GM18511 (cell line): ENCODE data around the gene STRN4.
"Not testable (repeated sequence)": the region's sequence is repeated elsewhere in the genome, so short reads cannot be mapped to it uniquely, and the experiment has no call there.

Experiments
- ATAC-seq: cut with Tn5 transposase; IDR thresholded peaks from one replicate; pipeline ENCODE4 v1.9.1; 2021; ENCODE audit warnings: mild to moderate bottlenecking, moderate library complexity; ENCODE audit not compliant: unreplicated experiment

The STRN4 gene

DNA sequence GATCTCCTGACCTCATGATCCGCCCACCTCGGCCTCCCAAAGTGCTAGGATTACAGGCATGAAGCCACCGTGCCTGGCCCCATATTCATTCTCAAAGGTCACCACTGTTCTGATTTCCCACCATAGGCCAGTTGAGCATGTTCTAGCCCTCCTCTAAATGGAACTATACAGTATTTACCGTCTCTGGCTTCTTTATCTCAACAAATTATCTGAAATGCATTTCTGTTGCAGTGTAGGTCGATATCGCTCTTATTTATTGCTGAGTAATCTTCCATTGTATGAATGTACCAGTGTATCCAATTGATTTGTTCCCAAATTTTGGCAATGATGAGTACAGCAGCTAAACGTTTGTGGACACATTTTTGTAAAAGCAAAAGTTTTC is 26.8 kb upstream of the STRN4 start:
- ATAC-seq, result no peak

DNA sequence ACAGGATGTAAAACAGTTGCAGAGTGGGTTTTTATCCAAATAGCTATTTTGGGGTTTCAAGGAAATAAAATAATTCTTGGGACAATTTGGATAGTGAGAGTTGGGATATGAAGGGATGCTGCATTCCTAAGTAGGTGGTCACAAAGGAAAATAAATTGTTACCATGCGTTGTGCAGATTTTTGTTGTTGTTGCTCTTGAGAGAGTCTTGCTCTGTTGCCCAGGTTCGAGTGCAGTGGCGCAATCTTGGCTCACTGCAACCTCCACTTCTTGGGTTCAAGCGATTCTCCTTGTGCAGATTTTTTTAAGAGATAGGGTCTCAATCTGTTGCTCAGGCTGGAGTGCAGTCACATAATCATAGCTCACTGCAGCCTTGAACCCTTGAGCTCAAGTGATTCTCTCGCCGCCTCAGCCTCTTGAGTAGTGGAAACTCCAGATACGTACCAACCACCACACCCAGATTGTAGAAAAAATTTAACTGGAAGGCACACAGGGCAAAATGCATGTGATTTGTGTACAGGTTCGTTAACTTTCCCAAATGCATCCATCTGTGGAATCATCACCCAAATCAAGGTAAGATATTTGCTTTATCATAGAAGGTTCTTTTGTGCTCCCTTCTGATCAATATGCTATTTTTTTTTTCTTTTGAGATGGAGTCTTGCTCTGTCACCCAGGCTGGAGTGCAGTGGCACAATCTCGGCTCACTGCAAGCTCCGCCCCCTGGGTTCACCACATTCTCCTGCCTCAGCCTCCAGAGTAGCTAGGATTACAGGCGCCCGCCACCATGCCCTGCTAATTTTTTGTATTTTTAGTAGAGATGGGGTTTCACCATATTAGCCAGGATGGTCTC is 26.1 kb upstream of the STRN4 start:
- no peak for ATAC-seq

DNA sequence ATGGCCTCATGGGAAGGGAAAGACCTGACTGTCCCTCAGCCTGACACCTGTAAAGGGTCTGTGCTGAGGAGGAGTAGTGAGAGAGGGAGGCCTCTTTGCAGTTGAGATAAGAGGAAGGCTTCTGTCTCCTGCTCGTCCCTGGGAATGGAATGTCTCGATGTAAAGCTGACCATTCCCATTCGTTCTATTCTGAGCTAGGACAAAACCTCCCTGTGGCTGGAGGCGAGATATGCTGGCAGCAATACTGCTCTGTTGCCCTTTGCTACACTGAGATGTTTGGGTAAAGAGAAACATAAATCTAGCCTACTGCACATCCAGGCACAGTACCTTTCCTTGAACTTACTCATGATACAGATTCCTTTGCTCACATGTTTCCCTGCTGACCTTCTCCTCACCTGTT is 22.5 kb upstream of the STRN4 start:
- ATAC-seq, result not testable (repeated sequence)

DNA sequence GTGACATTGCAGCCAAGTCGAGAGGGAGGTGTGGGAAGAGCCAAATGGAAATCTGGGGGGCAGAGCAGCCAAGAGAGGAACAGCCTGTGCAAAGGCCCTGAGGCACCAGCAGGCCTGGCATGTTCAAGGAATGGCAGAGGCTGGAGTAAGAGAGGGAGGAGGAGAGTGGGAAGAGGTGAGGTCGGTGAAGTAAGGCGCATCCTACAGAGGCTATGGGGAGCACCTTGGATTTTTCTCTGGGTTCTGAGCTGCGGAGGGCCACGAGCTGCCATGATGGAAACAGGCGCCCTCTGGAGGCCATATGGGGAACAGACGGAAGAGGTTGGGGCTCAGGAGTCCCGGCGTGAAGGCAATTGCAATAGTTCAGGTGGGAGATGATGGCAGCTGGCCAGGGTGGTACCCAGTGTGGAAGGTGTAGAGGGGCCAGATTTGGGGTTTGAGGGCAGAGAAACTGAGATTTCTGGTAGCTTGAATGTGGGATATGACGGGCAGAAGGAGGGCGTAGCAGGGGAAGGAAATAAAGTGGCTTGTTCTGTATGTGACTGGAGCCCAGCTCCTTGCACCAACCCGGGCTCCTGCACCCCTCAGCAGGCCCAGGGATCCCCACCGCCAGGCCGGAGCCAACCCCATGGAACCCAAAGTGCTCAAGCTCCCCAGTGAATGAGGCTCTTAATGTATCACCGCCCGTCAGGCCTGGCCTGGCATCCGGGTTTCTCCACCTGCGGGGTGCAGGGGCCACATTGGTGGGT is 20.5 kb upstream of the STRN4 start:
- no peak for ATAC-seq

DNA sequence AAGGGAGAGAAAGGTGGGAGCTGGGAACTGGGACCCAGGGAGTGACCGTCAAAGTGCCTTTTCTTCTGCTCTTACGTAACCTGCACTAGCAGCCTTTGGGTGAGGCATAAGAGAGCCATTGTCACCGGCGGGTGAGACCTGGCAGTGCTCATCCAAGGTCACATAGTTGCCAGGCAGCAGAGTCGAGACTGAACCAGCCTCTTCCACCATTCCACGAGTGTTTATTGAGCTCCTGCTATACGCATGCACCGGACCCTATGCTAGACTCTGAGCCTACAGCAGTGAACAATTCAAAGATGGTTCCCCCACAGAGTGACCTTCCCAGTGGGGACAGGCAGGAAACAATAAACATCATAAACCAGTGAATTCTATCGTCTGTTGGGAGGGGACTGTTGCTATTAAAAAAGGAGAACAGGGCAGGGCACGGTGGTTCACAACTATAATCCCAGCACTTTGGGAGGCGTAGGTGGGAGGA is 18.6 kb upstream of the STRN4 start:
- ATAC-seq, result no peak

DNA sequence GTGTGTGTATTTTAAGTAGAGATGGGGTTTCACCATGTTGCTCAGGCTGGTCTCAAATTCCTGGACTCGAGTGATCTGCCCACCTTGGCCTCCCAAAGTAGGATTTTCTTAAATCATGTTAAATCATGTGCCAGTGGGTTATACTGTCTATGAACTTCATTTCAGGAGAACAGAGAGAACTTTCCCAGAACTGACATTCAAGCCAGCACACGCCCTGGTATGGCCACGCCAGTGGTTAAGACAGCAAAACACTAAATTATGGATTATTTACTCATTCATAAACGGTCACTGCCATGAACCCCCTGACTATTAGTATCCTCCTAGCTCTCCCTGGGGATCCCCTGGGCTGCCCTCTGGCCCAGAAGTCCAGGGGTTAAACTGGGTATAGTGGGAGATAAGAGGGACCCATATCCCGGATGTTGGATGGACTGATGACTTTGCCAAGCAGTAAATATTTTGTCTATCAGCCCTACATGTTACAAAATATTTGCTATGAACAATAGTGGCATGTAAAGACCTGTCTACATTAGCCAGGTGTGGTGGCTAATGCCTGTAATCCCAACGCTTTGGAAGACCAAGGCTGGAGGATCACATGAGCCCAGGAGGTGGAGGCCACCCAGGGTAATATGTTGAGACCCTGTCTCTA is 16.1 kb upstream of the STRN4 start:
- ATAC-seq, result no peak

DNA sequence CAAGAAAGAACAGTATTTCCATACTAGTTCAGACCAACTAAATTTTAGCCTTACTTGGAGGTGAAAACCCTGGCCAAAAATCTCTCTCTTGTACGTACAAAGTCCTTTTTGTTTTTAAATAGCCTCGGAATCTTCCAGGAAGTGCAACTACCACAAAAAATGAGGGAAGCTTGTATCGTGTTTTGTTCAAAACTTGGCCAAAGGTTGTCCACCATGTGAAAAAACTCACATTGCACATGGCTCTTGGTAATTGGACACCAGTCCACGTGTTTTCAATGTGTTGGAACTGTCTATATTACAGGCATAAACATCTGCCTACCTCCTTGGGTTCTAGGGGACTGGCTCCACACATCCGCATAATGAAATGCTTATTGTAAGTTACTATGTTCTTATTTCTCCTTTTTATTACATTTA is 15.2 kb upstream of the STRN4 start:
- no peak for ATAC-seq

DNA sequence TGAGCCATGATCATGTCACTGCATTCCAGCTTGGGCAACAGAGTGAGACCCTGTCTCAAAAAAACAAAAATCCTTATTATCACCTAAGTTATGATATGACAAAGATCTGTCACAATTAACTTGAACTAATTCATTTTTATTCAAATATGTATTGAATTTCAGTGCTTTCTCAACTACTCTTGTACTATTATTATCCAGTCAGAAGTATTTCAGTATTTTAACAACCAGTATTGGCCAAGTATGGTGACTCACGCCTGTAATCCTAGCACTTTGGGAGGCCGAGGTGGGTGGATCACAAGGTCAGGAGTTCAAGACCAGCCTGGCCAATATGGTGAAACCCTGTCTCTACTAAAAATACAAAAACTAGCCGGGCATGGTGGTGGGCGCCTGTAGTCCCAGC is 14.6 kb upstream of the STRN4 start:
- not testable (repeated sequence) for ATAC-seq

DNA sequence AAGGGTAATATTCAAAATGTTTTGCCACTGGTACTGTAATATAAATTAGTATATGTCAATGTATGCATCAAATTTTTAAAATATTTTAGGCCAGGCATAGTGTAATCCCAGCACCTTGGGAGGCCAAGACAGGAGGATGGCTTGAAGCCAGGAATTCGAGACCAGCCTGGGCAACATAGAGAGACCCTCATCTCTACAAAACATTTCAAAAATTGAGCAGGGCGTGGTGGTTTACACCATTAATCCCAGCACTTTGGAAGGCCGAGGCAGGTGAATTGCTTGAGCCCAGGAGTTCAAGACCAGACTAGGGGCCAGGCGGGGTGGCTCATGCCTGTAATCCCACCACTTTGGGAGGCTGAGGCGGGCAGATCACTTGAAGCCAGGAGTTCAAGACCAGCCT is 14.1 kb upstream of the STRN4 start:
- no peak for ATAC-seq

DNA sequence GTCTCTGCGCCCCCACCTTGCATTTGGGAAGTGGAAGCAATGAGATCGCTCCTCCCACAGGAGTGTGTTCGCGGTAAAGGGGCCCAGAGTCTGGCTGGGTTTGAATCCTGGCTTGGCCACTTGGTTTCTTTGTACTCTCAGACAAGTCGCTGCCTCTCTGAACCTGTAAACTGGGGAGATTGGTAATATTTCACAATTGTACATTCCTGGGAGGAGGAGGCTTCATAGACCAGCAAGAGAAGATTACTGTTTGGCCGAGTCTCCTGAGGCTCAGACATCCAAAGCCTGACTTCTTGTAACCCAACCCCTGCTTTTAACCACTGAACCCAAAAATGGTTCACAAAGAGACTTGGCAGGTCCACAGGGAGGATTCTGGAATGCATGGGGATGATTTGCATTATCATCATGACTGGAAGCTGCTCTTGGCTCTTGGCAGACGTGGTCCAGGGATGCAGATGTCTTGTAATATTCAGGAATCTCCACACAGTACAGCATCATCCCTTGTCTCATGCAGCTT is 13.6 kb upstream of the STRN4 start:
- ATAC-seq, result no peak

DNA sequence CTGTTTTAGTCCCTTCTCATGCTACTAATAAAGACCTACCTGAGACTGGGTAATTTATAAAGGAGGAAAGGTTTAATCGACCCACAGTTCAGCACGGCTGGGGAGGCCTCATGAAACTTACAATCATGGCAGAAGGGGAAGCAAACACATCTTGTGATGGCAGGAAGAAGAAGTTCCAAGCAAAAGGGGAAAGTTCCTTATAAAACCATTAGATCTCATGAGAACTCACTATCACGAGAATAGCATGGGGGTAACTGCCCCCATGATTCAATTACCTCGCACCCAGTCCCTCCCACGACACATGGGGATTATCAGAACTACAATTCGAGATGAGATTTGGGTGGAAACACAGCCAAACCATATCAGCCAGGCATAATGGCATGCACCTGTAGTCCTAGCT is 13.0 kb upstream of the STRN4 start:
- no peak for ATAC-seq

DNA sequence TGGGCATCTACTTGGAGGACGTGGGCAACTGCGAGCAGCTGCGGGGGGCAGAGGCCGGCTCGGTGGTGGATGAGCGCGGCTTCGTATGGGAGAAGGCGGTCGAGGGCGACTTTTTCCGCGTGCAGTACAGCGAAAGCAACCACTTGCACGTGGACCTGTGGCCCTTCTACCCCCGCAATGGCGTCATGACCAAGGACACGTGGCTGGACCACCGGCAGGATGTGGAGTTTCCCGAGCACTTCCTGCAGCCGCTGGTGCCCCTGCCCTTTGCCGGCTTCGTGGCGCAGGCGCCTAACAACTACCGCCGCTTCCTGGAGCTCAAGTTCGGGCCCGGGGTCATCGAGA is 10.3 kb upstream of the STRN4 start:
- no peak for ATAC-seq

DNA sequence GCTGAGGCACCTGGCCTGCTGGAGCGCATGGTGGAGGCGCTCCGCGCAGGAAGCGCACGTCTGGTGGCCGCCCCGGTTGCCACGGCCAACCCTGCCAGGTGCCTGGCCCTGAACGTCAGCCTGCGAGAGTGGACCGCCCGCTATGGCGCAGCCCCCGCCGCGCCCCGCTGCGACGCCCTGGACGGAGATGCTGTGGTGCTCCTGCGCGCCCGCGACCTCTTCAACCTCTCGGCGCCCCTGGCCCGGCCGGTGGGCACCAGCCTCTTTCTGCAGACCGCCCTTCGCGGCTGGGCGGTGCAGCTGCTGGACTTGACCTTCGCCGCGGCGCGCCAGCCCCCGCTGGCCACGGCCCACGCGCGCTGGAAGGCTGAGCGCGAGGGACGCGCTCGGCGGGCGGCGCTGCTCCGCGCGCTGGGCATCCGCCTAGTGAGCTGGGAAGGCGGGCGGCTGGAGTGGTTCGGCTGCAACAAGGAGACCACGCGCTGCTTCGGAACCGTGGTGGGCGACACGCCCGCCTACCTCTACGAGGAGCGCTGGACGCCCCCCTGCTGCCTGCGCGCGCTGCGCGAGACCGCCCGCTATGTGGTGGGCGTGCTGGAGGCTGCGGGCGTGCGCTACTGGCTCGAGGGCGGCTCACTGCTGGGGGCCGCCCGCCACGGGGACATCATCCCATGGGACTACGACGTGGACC is 9.7 kb upstream of the STRN4 start:
- ATAC-seq, result no peak

DNA sequence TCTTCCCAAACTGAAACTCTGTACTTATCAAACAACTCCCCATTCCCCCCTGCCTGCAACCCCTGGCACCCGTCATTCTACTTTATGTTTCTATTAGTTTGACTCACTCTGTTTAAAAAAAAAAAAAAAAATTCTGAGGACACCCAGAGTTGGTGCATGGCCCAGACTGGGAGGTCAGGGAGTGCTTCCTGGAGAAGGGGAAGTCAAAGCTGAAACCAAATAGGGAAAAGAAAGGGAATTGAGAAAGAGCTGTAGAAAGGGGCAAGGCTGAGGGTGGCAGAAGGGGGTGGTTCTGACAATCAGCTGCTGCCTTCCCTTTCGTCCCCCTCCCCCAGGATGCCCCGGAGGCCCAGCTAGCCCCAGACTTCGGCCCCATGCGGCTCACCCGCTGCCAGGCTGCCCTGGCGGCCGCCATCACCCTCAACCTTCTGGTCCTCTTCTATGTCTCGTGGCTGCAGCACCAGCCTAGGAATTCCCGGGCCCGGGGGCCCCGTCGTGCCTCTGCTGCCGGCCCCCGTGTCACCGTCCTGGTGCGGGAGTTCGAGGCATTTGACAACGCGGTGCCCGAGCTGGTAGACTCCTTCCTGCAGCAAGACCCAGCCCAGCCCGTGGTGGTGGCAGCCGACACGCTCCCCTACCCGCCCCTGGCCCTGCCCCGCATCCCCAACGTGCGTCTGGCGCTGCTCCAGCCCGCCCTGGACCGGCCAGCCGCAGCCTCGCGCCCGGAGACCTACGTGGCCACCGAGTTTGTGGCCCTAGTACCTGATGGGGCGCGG is 9.0 kb upstream of the STRN4 start:
- ATAC-seq, result no peak

DNA sequence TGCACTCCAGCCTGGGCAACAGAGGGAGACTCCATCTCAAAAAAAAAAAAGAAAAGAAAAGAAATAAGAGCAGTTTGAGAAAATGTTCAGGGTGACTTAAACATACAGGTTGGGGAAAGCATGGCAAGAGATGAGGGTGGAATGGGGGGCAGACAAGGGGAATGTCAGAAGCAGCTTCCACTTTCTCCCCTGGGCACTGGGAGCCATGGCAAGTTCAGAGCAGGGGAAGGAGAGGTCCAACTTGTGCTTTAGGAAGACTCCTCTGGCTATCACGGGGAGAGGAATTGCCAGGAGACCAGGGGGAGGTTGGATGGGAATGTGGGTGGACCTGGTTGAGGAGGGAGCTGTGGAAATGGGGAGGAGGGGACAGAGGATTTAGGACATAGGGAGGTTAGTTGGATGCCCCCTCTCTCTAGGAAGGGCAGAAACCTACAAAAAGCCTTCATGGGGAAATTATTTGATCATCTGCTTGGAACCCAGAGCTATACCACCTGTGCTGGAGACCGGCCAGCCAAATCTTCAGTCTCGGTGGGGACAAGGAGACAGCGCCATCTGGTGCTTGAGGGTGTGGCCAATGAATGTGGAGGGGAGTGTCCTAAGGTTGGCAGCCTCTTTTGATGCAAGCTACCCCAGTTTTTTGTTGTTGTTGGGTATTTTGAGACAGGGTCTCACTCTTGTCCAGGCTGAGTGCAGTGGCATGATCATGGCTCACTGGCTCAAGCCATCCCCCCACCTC is 7.3 kb upstream of the STRN4 start:
- no peak for ATAC-seq

DNA sequence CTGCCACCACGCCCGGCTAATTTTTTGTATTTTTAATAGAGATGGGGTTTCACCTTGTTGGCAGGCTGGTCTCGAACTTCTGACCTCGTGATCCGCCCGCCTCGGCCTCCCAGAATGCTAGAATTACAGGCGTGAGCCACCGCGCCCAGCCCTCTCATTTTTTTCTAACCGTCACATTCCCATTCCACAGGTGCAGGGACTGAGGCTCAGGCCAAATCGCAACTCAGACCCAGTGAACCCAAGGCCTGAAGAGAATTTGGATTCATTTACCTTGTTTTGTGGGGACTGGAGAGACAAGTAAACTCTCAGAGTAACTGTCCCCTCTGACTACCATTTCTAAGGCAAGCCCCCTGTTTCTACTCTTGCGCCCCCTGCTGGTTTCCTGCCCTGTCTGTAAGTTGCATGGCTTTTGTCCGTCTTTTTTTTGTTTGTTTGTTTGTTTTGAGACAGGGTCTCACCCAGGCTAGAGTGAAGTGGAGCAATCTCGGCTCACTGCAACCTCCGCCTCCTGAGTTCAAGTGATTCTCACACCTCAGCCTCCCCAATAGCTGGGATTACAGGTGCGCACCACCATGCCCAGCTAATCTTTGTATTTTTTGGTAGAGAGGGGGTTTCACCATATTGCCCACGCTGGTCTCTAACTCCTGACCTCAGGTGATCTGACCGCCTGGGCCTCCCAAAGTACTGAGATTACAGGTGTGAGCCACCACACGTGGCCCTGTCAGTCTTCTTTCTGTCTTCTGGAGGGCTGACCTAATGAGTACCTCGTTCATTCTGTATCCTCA is 2.3 kb upstream of the STRN4 start:
- ATAC-seq, result no peak

DNA sequence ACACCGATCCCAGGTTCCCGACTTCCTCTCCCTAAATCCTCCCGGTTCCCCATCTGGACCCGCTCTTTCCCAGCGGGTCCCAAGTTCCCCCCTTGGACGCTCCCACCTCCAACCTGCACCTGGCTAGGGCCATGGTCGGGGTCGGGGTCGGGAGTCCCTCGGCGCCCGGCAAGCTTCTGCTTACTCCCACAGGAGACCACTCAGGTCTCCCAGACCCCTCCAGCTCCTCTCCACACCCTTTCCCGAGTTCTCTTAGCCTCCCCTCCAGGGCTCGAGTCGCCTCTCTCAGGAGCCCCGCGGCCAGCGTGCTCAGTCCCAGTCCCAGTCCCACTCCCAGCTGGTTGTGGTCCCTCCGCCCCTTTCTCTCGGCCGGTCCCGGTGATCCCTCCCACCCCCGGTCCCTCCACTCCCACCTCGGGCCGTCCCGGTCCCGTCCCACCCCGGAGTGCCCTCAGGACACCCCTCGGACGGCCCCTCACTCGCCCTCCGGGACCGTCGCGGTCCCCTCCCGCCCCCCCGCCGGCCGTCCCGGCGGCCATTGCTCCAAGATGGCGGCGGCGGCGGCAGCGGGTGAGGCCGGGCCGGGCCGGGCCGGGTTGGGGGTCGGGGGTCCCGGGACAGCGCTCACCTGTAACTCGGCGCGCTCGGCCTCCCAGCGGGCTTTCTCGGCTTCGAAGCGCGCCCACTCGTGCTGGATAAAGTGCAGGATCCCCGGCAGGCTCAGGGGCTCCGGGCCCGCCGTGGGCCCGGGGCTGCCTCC is 549 bp downstream of the STRN4 start, which contains the start of gene FKRP:
TSS of gene FKRP (plus strand) at position 537 of the 760 bp plus-strand sequence. CDS start 9,394 bp downstream, outside the sequence.
- no peak for ATAC-seq

DNA sequence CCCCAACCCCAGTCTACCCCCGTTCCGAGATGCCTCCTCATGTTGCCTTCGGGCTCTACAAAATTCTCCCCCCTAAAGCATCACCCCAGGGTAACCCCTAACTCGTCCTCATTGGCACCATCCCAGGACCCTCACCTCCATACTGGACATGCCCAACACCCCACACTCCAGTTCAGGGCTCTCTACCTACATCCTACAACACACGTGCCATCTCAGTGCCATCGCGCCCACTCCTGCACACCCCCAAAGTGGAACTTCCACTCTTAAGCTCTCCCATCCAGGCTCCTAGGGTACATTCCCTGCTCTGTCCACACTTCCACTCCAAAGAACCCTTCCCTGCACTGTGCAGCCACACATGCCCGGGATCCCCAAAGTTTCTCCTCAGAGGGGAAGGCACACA is 1.2 kb downstream of the STRN4 start:
- ATAC-seq, result no peak
